ENCODE data around the gene NID2. TPM values are rescaled to one million over a fixed set of nuclear protein-coding genes. Genes with fewer than 3 reads are reported as not detected.
A peak's percentile ranks its signal among the peaks of the same experiment; 100 is the strongest.

Gene NID2
- total and polyA plus RNA-seq, 3 experiments from 2014 or later = 0.30 TPM; not detected in 2

GRCh38 chr14:52059649-52060048, 9.2 kb downstream of the NID2 start:
- Mint-ChIP-seq H3K4me1 (no peaks in the 10 kb centered on the region), H3K4me3 (no peak overlapping the region), H3K27ac (no peak overlapping the region), H3K27me3 (peaks cover 15 to 21% of the 10 kb centered on the region in 2 donors), H3K36me3 (peaks cover 0 to 9% (median 1%) of the 10 kb centered on the region in 3 donors), H3K9me3 (no peaks in the 10 kb centered on the region)
- H3K4me3 ChIP-seq (ENCODE audit: low read length) = no peak overlapping the region
- no peaks in the 10 kb centered on the region for H3K9me3 ChIP-seq (ENCODE audit: low read length)
- H3K4me1 ChIP-seq (ENCODE audit: insufficient read depth, low read length) = no peaks in the 10 kb centered on the region
- POLR2A ChIA-PET = no interaction called here
- no peaks in the 10 kb centered on the region for H3K27me3 ChIP-seq (ENCODE audit: insufficient read depth, low read length, poor library complexity, severe bottlenecking)
- no peak overlapping the region for H3K27ac ChIP-seq (ENCODE audit: low read depth, low read length)
- no peak for DNase-seq
- no peaks in the 10 kb centered on the region for H3K36me3 ChIP-seq (ENCODE audit: insufficient read depth, low read length)
- CTCF ChIA-PET = no interaction called here

GRCh38 chr14:52058341-52058740, 10.5 kb downstream of the NID2 start:
- no peak for DNase-seq
- CTCF ChIA-PET = no interaction called here
- Histone ChIP-seq H3K27ac (ENCODE audit: low read depth, low read length) (no peak overlapping the region), H3K27me3 (ENCODE audit: insufficient read depth, low read length, poor library complexity, severe bottlenecking) (peaks cover 4% of the 10 kb centered on the region), H3K36me3 (ENCODE audit: insufficient read depth, low read length) (no peaks in the 10 kb centered on the region), H3K4me3 (ENCODE audit: low read length) (no peak overlapping the region), H3K4me1 (ENCODE audit: insufficient read depth, low read length) (no peaks in the 10 kb centered on the region), H3K9me3 (ENCODE audit: low read length) (no peaks in the 10 kb centered on the region)
- Mint-ChIP-seq H3K4me3 (no peak overlapping the region), H3K9me3 (no peaks in the 10 kb centered on the region), H3K36me3 (peaks cover 0 to 9% (median 1%) of the 10 kb centered on the region in 3 donors), H3K27me3 (peaks cover 19 to 27% of the 10 kb centered on the region in 2 donors), H3K27ac (no peak overlapping the region), H3K4me1 (no peaks in the 10 kb centered on the region)
- POLR2A ChIA-PET = no interaction called here

DNA sequence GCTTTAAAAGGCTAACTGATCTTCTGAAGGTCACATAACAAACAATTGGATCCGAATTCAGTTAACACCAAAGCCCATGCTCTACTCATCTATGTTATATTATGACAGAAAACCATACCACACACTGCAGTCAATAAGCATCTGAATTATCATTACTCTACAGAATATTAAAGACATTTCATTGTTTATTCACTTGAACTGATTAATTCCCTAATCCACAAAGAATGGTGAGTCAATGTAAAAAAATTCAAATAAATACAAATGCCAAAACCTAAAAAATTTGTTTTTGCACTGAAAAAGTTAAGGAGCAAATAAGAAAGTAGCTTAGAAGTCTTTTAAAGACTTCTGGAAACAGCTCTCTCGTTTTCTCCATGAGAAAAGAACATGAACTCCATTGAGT, 13.7 kb downstream of the NID2 start:
- Histone ChIP-seq H3K27ac (ENCODE audit: low read depth, low read length) (no peak overlapping the region), H3K36me3 (ENCODE audit: insufficient read depth, low read length) (no peaks in the 10 kb centered on the region), H3K4me3 (ENCODE audit: low read length) (no peak overlapping the region), H3K9me3 (ENCODE audit: low read length) (no peaks in the 10 kb centered on the region), H3K27me3 (ENCODE audit: insufficient read depth, low read length, poor library complexity, severe bottlenecking) (peaks cover 4% of the 10 kb centered on the region), H3K4me1 (ENCODE audit: insufficient read depth, low read length) (no peaks in the 10 kb centered on the region)
- H3K36me3 Mint-ChIP-seq = peaks cover 0 to 9% (median 1%) of the 10 kb centered on the region in 3 donors
- POLR2A ChIA-PET = no interaction called here
- no peak overlapping the region for H3K4me3 Mint-ChIP-seq
- peaks cover 18 to 32% of the 10 kb centered on the region in 2 donors for H3K27me3 Mint-ChIP-seq
- no peak overlapping the region for H3K27ac Mint-ChIP-seq
- DNase-seq = no peak
- no peaks in the 10 kb centered on the region for H3K9me3 Mint-ChIP-seq
- CTCF ChIA-PET = no interaction called here
- H3K4me1 Mint-ChIP-seq = no peaks in the 10 kb centered on the region

- H3K27me3 Mint-ChIP-seq = peaks cover 16 to 32% of the 10 kb centered on the region in 2 donors
- no peaks in the 10 kb centered on the region for H3K9me3 ChIP-seq (ENCODE audit: low read length)
- H3K4me3 Mint-ChIP-seq = no peak overlapping the region
- peaks cover 4% of the 10 kb centered on the region for H3K27me3 ChIP-seq (ENCODE audit: insufficient read depth, low read length, poor library complexity, severe bottlenecking)
- peaks cover 0 to 9% (median 0%) of the 10 kb centered on the region in 3 donors for H3K36me3 Mint-ChIP-seq
- H3K4me3 ChIP-seq (ENCODE audit: low read length) = no peak overlapping the region
- H3K27ac ChIP-seq (ENCODE audit: low read depth, low read length) = no peak overlapping the region
- POLR2A ChIA-PET = no interaction called here
- H3K4me1 Mint-ChIP-seq = no peaks in the 10 kb centered on the region
- DNase-seq = no peak
- no peaks in the 10 kb centered on the region for H3K4me1 ChIP-seq (ENCODE audit: insufficient read depth, low read length)
- H3K9me3 Mint-ChIP-seq = no peaks in the 10 kb centered on the region
- no peaks in the 10 kb centered on the region for H3K36me3 ChIP-seq (ENCODE audit: insufficient read depth, low read length)
- CTCF ChIA-PET = no interaction called here
- no peak overlapping the region for H3K27ac Mint-ChIP-seq
These were observed 14.2 kb downstream of the NID2 start for GRCh38 chr14:52054678-52055077.

DNA sequence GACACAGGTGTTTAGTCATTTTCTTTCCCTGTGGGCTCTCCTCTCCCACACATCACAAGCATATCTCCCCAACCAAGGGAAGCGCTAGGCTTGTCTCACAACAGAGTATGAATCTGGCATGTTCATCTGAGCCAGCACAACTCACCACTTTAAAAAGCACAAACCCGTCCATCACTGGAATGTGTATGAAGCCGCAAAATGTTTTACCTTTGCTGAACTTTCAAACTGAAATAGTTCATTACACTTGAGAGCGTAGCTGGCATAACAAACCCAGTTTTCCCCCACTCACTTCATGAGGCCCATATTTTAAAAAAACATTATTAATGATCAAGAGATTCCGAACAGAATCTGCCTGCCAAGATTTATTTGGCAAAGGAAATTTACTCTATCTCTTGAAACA, 15.8 kb downstream of the NID2 start:
- Histone ChIP-seq H3K36me3 (ENCODE audit: insufficient read depth, low read length) (no peaks in the 10 kb centered on the region), H3K27me3 (ENCODE audit: insufficient read depth, low read length, poor library complexity, severe bottlenecking) (peaks cover 4% of the 10 kb centered on the region), H3K4me3 (ENCODE audit: low read length) (no peak overlapping the region), H3K9me3 (ENCODE audit: low read length) (no peaks in the 10 kb centered on the region), H3K4me1 (ENCODE audit: insufficient read depth, low read length) (no peaks in the 10 kb centered on the region), H3K27ac (ENCODE audit: low read depth, low read length) (no peak overlapping the region)
- Mint-ChIP-seq H3K36me3 (peaks cover 0 to 9% (median 0%) of the 10 kb centered on the region in 3 donors), H3K27me3 (peaks cover 10 to 25% of the 10 kb centered on the region in 2 donors), H3K27ac (no peak overlapping the region), H3K9me3 (no peaks in the 10 kb centered on the region), H3K4me1 (no peaks in the 10 kb centered on the region), H3K4me3 (no peak overlapping the region)
- DNase-seq = no peak
- POLR2A ChIA-PET = no interaction called here
- CTCF ChIA-PET = no interaction called here

DNA sequence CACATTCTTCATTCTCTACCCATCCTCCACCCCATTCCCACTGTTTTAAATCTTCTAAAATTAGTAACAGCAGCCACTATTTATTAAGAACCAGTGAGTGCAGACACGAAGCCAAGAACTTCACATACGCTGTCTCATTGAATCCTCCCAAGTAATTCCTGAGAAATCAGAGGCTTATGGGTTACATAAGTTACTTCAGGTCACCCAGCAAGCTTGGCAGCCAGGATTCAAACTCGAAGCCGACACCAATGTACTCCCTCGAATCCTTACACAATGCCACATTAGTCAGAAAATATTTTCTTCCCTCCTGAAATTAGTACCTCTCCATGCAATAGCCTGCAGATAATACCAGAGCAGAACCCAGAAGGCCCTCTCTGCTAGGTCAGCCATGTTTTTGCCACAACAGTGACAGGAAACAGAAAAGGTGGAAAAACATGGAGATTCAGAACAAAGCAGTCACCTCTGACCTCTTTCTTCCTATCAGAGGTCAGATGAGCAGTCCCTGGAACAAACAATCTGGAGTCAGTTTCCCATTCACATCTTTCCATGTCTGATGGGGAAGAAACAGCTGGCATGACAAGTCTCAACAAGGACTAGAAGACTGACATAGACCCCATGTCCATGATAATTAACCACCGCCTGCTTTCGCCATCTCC, 16.4 kb downstream of the NID2 start:
- no peaks in the 10 kb centered on the region for H3K9me3 Mint-ChIP-seq
- peaks cover 4% of the 10 kb centered on the region for H3K27me3 ChIP-seq (ENCODE audit: insufficient read depth, low read length, poor library complexity, severe bottlenecking)
- peaks cover 0 to 9% (median 0%) of the 10 kb centered on the region in 3 donors for H3K36me3 Mint-ChIP-seq
- H3K4me1 Mint-ChIP-seq = no peaks in the 10 kb centered on the region
- DNase-seq = no peak
- H3K27me3 Mint-ChIP-seq = peaks cover 10 to 25% of the 10 kb centered on the region in 2 donors
- ChIA-PET CTCF (interaction anchor here (1.0 to 1.4 kb wide), 2 partner anchors 24 to 217 kb away, joined by 3 to 4 read pairs; no protein-coding TSS in a partner anchor), POLR2A (no interaction called here)
- no peak overlapping the region for H3K27ac ChIP-seq (ENCODE audit: low read depth, low read length)
- H3K9me3 ChIP-seq (ENCODE audit: low read length) = no peaks in the 10 kb centered on the region
- no peak overlapping the region for H3K4me3 Mint-ChIP-seq
- no peaks in the 10 kb centered on the region for H3K4me1 ChIP-seq (ENCODE audit: insufficient read depth, low read length)
- no peaks in the 10 kb centered on the region for H3K36me3 ChIP-seq (ENCODE audit: insufficient read depth, low read length)
- H3K27ac Mint-ChIP-seq = peak overlapping the region in 1 of 8 donors; percentile 25
- no peak overlapping the region for H3K4me3 ChIP-seq (ENCODE audit: low read length)

DNA sequence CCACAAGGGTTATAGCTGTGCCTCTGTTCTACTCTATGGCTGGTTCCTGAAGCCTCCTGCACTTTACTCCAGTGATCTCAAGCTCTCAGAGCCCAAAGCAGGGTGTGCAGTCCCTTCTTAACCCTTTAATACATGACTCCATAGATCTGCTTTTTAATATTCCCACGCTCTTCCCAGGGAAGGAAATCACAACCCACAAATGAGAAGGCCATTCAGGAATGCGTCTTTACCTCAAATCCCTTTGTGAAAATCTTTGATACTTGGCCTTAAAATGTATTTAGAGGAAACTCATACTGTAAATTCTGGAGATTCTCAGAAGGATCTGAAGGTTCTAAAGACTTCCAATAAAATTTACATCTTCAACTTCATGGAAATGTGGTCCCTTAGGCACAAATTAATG, 17.0 kb downstream of the NID2 start:
- peaks cover 0 to 9% (median 0%) of the 10 kb centered on the region in 3 donors for H3K36me3 Mint-ChIP-seq
- H3K4me3 Mint-ChIP-seq = no peak overlapping the region
- ChIA-PET CTCF (interaction anchor here (1.0 to 1.4 kb wide), 2 partner anchors 23 to 218 kb away, joined by 3 to 4 read pairs; no protein-coding TSS in a partner anchor), POLR2A (no interaction called here)
- no peak overlapping the region for H3K27ac Mint-ChIP-seq
- H3K27me3 ChIP-seq (ENCODE audit: insufficient read depth, low read length, poor library complexity, severe bottlenecking) = peaks cover 4% of the 10 kb centered on the region
- no peaks in the 10 kb centered on the region for H3K36me3 ChIP-seq (ENCODE audit: insufficient read depth, low read length)
- DNase-seq = no peak
- no peaks in the 10 kb centered on the region for H3K9me3 Mint-ChIP-seq
- H3K4me1 ChIP-seq (ENCODE audit: insufficient read depth, low read length) = no peaks in the 10 kb centered on the region
- H3K4me3 ChIP-seq (ENCODE audit: low read length) = no peak overlapping the region
- no peak overlapping the region for H3K27ac ChIP-seq (ENCODE audit: low read depth, low read length)
- H3K4me1 Mint-ChIP-seq = no peaks in the 10 kb centered on the region
- peaks cover 10 to 25% of the 10 kb centered on the region in 2 donors for H3K27me3 Mint-ChIP-seq
- no peaks in the 10 kb centered on the region for H3K9me3 ChIP-seq (ENCODE audit: low read length)

GRCh38 chr14:52051251-52051650, 17.6 kb downstream of the NID2 start:
- CTCF ChIA-PET = interaction anchor here (1.0 to 1.4 kb wide), 3 partner anchors 23 to 219 kb away, joined by 3 to 4 read pairs (median 3); no protein-coding TSS in a partner anchor

More at GRCh38 chr14:52051251-52051650, 17.6 kb downstream of the NID2 start:
- H3K4me1 Mint-ChIP-seq = no peaks in the 10 kb centered on the region
- POLR2A ChIA-PET = no interaction called here
- H3K36me3 ChIP-seq (ENCODE audit: insufficient read depth, low read length) = no peaks in the 10 kb centered on the region
- H3K9me3 ChIP-seq (ENCODE audit: low read length) = no peaks in the 10 kb centered on the region
- peaks cover 0 to 9% (median 0%) of the 10 kb centered on the region in 3 donors for H3K36me3 Mint-ChIP-seq
- H3K27me3 Mint-ChIP-seq = peaks cover 10 to 22% of the 10 kb centered on the region in 2 donors
- H3K9me3 Mint-ChIP-seq = no peaks in the 10 kb centered on the region
- H3K4me3 Mint-ChIP-seq = no peak overlapping the region
- no peak overlapping the region for H3K27ac Mint-ChIP-seq
- no peak overlapping the region for H3K27ac ChIP-seq (ENCODE audit: low read depth, low read length)
- H3K27me3 ChIP-seq (ENCODE audit: insufficient read depth, low read length, poor library complexity, severe bottlenecking) = peaks cover 4% of the 10 kb centered on the region
- DNase-seq = no peak
- H3K4me3 ChIP-seq (ENCODE audit: low read length) = no peak overlapping the region
- H3K4me1 ChIP-seq (ENCODE audit: insufficient read depth, low read length) = no peaks in the 10 kb centered on the region

Measured in CD8-positive, alpha-beta memory T cell (primary cell).